GM21367 (cell line): ENCODE data around the gene GALNT1.

Experiments
- ATAC-seq: cut with Tn5 transposase; IDR thresholded peaks from one replicate; pipeline ENCODE4 v1.9.1; 2021; ENCODE audit not compliant: unreplicated experiment

GALNT1 gene

DNA sequence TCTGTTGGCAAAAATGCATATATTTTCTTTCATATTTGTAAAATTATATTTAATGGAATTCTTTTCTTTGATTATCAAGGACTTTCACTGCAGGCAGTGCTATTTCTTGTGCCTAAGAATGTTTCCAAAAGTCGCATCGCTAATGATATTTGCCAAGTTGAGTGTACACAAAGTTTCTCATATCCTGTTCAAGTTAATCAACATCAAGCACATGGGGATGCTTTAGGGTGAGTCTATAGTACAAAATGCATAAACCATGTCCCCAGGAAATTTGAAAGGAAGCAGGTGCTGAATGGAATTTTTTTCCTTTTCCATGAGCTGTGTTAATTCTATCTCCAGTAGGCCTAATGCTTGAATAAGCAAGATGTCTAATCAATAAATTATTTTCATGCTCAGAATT is 129.7 kb downstream of the GALNT1 start:
- no peak for ATAC-seq

DNA sequence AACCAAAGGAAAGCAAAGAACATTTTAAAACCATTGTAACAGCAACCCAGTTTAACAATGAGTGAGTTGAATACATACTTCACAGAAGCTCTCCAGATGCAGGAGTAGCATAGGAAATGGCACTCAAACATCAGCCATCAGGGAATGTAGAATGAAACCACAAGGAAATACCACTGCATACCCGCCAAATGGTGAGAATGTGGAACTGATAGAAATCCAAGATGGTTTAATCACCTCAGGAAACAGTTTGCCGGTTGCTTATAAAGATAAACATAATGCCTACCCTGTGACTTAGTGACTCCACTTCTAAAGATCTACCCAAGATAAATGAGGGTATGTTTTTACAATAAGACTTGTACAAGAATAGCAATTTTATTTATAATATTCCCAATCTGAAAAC is 132.0 kb downstream of the GALNT1 start:
- no peak for ATAC-seq

DNA sequence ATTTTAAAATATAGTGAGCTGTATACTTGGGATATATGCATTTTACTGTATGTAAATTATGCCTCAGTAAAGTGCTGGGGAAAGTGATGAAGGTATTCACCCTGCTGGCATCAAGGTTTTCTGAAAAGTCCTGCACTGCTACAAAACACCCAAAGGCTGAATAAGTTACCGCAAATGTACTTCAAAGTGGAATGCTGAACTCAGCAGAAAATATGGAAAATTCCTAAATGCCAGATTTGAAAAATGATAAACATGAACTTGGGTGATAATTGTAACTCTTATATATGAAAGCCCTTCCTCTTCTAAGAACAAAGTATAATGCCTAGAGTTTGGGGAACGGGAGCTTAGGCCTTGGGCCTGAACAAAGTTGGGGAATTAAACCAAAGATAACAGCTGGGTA is 133.0 kb downstream of the GALNT1 start:
- no peak for ATAC-seq

DNA sequence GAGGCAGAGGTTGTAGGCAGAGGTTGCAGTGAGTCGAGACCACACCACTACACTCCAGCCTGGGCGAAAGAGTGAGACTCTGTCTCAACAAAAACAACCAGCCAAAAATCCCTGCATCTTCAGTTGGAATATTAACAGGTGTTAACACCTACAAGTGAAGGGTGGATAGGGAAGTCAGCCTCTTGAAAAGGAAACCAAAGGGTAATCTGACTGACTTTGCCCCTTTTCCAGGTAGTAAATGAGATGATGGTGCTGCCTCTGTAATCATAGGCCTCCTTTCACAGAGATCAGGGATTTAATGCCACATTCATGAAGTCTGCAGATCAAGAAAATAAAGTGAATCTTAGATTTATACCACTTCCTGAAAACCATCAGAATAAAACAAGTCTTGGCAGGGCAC is 133.6 kb downstream of the GALNT1 start:
- ATAC-seq: no peak

DNA sequence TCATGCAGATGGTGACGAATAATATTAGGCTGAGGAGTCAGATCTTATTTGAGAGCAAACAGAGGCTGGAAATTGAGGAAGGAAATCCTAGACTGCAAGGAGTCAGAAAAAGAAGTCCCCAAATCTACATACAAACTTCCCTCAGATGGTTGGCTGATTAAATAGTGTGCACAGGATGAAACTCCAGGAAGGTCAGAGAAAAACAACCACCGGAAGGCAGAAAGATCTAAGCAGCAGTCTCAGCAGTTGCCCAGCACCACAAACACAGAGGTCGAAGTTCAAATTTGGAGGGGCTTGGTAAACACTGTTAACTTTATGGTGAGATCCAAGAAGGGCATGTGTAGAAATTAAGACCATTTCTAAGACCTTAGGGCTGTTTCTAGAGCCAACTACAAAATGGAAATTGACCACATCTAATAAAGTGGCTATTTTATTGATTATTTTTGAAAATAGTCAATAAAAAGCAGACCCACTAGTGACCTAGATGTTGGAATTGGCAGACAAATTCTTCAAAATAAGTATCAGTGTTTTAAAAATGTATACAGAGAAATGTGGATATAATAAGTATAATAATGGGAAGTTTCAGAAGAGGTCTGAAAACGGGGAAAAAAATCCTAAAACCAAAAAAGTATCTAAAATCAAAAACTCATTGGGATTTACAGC is 134.8 kb downstream of the GALNT1 start:
- no peak for ATAC-seq

DNA sequence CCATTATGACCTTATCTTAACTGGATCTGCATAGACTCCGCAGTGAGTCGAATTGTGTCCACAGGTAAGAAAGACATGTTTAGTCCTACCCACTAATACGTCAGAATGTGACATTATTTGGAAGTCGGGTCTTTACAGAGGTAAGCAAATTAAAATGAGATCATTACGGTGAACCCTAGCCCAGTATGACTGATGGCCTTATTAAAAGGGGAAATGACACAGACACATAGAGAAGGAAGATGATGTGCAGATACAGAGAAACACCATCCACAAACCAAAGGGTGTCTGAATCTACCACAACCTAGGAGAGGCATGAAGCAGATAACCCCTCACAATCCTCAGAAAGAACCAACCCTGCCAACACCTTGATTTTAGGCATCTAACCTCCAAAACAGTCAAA is 135.6 kb downstream of the GALNT1 start:
- no peak for ATAC-seq

DNA sequence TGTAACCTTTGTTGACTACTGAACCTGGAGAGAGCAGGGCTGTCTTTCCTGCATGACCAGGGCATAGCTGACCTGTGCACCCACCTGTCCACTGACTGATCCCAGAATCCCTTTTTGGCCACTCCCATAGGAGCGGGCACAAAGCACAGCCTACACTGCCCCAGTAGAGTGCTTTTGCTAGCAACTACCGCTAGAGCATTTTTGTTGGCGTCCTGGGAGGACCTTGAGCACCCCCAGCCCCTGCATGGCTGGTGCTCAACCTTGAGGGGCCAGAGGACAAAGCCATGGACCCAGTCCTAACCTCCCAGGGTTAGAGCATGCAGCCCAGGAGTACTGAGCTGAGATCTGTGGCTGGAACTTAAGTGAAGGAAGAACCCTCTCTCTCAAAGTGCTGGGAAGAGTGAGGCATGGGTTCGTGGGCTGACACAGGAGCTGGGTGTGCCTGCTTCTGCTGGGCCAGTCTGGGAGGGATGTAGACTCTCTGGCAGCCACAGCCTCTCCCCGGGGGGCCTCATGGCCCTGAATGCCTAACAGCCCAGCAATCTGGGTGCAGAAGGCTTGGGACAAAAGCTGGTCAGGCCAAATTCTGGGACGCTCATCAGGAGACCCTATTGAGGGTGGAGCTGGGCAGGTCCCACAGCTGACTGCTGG is 140.0 kb downstream of the GALNT1 start:
- ATAC-seq: no peak

DNA sequence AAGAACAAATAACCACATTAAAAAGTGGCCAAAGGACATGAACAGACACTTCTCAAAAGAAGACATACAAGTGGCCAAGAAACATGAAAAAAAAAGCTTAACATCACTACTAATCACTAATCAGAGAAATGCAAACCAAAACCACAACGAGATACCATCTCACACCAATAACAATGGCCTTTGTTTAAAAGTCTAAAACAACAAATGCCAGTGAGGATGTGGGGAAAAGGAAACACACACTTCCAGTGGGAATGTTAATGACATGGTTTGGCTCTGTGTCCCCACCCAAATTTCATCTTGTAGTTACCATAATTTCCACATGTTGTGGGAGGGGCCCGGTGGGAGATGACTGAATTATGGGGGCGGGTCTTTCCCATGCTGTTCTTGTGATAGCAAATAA is 147.1 kb downstream of the GALNT1 start:
- no peak for ATAC-seq

DNA sequence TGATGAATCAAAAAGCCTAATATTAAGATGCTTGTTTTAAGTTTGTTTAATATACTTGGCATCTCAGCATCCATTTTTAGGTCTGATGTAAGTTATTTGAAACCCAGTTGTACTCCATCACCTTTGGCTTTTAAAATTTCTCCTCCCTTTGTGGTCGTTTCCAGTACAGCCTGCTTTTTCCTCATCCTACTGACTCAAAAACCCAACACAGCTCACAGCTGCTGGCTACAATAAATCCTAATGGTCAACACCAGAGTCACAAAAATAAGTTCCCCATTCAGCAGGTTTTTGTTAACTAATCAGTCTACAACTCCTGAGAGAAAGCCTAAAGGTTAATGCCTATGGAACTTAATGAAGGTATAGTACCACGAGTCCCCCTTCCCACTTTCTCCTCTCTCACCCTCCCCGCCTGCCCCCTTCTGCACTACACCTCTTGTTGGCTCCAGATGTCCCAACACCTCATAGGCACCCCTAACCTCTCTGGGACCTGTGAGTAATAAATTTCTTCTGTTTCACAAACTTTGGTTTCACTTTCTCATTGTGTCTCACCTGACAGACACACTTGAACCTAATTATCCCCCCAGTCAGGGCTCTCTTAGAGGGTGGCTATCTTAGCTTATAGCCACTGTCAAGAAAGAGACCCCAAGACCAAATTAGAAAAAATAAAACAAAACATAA is 148.6 kb downstream of the GALNT1 start:
- no peak for ATAC-seq

DNA sequence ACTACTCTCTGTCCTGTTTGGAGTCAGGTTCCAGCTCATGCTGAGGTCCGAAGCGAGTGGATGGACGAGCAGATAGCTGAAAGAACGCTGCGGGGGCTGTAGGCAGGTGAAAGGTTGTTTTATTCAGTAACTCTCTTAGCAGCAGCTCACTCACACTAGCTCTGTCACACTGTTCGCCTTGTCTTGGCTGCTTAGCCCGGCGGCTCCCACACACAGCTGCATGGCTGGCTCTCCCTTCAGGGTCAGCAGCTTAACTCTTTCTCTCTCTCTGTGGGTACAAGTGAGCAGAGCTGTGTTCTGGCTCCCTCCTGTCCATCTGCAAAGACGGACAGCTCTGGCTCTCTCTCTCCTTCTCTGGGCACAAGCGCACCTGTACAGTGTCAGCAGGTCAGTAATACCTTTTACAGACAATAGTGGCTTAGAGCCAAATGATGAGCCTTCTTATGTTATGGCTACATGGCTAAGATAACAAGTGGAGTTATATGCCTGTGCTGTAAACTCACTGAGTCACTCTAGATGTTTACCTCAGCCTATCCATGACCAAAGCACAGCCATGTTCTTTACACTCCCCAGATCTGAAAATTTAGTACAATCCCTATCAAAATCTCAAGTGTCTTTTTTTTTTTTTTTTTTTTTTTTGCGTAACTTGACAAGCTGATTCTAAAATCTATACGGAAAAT is 149.3 kb downstream of the GALNT1 start:
- no peak for ATAC-seq

DNA sequence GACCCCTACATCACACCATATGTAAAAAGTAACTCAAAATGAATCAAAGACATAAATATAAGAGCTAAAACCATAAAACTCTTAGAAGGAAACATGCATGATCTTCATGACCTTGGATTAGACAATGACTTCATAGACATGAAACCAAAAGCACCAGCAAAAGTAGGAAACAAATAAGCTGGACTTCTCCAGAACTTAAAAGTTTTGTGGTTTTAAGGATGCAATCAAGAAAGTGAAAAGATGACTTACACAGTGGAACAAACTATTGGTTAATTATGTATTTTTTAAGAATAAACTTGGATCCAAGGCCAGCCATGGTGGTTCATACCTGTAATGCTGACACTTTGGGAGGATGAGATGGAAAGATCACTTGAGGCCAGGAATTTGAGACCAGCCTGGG is 150.2 kb downstream of the GALNT1 start:
- ATAC-seq: no peak

DNA sequence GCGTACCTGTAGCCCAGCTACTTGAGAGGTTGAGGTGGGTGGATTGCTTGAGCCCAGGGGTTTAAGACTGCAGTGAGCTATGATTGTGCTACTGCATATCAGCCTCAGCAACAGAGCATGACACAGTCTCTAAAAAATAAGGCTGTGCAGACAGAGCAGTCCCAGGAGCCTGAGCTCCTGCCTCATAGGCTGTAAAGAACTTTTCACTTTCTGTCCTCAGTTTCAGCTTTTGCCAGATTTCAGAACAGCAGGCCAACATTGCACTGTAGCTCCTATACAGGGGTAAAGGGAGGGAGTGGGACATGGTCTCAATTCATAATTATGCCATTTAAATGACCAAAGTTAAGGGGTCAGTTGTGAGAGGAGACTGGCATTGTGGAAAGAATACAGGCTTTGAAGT is 150.6 kb downstream of the GALNT1 start:
- ATAC-seq: no peak

DNA sequence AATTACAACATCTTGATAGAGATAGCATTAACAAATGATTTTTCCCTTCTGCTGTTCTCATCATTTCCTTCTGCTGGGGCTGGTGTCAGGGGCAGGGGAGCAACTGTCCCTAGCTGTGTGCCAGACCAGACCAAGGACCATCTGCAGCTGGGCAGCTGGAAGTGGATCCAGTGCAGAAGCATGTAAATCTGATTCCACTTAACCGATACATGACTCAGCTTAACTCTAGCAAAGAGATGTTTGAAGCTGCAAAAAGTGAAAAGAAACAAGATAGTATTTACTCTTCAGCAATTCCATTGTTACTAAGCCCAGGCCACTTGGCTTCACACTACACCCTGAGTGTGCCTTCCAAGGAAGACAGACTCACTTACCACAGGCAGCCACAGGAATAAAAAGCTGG is 151.1 kb downstream of the GALNT1 start:
- ATAC-seq: no peak

DNA sequence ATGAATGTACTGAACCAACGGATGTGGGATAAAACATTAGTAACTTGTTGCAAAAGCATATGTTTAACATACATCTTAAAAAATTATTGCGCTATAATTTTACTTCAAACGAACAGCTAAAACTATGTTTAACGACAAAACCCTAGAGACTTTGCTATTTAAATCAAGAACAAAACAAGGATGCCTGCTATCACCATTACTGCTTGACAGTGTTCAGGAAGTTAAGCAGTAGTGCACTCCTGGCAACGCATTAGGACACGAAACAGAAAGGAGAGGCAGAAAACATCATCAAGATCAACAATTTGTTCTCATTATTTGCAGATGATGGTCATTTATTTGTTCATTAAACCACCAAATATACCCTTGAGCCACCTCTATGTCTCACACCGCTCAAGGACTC is 151.9 kb downstream of the GALNT1 start:
- ATAC-seq: no peak

DNA sequence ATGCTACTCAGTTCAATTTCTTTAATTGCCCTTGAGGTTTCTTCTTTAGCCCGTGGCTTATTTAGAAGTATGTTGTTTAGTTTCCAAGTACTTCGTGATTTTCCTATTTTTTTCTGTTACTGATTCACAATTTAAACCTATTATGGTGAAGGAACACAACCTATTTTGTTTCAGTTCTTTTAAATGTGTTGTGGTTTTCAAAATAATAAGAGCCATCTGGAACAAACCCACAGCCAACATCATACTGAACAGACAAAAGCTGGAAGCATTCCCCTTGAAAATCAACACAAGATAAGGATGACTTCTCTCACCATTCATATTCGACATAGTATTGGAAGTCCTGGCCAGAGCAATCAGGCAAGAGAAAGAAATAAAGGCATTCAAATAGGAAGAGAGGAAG is 155.2 kb downstream of the GALNT1 start:
- no peak for ATAC-seq

DNA sequence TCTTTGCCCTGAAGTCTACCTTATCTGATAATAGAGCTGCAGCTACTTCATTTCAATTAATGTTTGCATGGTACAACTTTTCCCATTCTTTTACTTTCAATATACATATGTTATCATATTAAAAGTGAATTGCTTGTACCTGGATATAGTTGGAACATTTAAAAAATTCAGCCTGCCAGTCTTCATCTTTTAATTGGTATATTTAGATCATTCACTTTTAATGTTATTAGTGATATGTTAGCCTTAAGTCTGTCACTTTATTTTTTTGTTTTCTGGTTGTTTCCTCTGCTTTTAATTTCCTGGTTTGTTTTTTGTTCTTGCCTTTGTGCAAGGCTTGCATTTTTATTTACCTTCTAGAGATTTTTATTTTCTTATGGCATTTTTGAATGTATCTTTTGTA is 158.2 kb downstream of the GALNT1 start:
- no peak for ATAC-seq

DNA sequence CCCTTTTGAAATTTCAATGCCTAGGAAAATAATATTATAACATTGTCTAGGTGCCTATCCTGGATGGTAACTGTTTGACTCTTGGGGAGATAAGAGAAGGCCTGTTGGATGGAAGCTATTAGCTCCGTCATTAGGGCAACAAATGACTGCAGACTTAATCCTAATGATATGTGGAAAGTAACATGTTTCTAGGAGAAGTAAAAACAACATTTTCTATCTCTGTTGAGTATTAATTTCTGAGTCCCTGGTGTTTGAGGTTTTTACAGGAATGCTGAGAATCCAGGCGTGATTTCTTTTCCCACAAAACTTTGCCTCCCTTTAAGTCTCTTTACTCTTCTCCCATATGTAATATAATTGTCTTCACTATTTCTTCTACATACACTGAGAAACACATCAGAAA is 159.1 kb downstream of the GALNT1 start:
- ATAC-seq: no peak

DNA sequence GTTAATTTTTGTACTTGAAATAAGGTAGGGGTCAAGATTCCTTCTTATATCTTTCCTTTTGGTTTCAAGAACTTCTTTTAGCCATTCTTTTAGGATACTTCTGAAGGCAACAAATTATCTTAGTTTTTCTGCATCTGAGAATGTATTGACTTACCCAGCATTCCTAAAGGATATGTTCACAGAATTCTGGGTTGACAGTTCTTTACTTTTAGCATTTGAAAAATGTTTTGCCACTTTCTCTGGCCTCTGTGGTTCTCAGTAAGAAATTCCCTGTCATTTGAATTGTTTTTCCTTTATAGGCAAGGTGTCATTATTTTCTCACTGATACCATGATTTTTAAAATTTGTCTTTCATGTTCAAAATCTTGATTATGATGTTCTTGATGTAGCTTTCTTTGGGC is 162.4 kb downstream of the GALNT1 start:
- ATAC-seq: no peak

DNA sequence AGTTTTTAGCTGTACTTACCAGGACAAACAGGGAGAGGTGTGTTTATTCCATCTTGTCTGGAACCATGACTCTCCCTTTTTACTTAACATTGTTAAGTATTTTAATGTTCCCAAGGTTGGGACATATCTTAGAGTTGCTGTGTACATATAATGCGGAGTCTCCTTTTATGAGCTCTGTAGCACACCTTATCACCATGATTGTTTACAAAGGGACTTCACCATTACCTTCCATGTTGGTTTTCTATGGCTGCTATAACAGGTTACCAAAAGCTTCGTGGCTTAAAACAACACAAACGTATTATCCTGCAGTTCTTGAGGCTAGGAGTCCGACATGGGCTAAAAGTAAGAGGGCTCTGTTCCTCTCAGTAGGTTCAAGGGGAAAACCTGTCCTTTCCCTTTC is 164.3 kb downstream of the GALNT1 start:
- ATAC-seq: no peak

DNA sequence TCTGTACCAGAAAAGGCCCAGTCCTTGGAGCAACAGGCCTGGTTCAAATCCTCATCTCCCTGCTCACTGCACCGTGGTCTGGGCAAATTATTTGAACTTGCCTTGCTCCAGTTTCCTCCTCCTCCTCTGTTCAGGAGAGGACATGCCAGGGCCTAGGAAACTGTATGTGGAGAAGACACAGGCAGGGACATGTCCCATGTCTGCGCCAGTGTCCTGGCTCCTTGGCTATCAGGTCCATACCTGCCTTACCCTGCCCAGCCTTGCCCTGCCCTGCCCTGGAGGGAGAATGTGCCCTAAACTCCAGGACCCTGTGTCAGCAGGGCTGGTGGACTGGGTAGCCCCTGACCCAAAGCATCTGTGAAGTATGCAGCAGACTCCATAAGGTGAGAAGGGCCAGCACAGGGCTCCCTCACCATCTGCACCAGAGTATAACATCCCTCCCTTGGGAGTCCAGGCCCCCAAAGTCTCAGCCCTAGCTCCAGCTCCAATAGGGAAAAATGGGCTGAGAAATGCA is 165.3 kb downstream of the GALNT1 start:
- ATAC-seq: no peak

DNA sequence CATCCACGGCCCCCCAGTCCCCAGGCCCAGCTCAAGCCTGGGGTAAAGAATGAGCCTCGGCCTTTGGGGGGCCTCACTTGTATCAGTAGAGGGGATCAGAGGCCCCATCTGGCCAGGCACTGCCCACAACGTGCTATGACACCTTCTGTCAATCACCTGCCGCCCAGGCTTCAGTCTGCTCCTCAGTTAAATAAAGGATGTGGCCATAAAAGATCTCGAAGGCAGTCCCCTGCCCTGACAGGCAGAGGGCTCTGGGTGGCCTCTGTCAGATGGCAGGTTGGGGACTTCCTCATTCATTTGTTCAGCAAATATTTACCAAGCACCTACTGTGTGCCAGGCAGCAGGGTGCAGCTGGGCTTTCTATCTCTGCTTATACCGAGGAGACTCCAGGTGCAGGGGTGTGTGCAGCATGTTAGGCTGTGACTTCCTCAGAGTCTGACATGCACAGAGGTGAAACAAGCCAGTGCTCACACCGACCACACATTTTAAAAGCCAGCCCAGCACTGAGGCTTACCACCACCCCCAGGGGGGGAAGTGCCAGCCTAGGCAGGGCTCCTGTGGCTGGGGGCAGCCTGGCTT is 166.4 kb downstream of the GALNT1 start:
- no peak for ATAC-seq
